ENCODE results near the gene TLCD1.

Gene TLCD1

GRCh38 chr17:28712705-28713415 lies 13.2 kb downstream of the TLCD1 start:
- no peak for DNase-seq (ENCODE audit: low spot score)

GRCh38 chr17:28712032-28712704 lies 13.9 kb downstream of the TLCD1 start:
- no peak for DNase-seq (ENCODE audit: low spot score)

DNA sequence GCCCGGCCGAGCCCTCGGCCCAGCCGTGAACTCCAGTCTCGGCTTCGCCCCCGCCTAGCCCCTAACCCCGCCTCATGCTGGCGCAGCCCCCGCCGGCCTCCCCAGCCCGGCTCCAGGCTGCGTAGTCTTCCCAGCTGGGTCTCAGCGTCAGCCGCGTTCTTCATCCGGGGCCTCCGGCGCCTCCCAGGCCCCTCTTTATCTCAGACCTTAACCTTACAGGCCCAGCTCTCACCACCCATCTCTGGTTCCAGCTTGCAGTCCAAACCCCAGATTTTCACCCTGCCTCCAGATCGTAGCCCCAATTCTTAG lies 14.4 kb downstream of the TLCD1 start, which contains the start of gene PROCA1:
Gene PROCA1, minus strand, starts transcription at position 166 of the 309 bp plus-strand sequence. CDS start 228 bp downstream, outside the sequence.
- no peak for DNase-seq (ENCODE audit: low spot score)

DNA sequence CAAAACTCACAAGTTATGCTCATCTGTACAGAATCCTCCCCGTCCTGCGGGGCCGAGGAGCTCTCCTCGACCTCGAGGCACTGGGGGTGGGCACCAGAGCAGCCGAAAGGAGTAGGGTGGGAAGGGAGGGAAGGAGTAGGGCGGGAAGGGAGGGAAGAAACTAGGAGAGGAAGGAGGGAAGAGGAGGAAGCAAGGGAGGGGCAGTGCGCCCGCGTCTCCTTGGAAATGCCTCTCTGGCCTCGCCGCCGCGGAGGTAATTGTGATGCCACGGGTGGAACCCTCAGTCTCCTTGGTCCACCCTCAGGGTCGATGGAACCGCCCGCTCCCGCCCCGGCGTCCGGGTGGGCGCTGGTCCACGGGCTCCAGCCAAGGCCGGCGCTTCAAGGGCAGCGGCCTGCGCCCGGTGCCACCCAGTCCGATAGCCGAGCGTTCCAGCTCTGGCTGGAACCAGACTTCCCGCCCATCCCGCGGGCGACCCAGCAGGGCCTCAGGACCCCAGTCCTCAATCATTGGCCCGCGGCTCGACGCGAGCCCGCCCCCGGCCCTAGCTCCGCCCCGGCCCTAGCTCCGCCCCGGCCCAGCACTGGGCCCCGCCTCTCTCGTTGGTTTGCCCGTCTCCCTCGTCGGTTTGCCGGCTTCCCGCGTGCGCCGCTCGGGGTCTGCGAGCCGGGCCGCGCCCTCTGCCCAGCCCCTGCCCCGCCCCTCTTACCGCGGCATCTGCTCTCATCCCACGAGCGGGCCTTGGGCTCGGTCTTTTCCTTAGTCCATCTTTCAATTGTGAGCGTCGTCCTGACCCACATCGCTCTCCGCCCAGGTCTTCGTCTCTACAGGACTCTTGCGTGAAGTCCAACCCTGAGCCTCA lies 14.9 kb downstream of the TLCD1 start:
- peak; percentile 75 for DNase-seq (ENCODE audit: low spot score)

DNA sequence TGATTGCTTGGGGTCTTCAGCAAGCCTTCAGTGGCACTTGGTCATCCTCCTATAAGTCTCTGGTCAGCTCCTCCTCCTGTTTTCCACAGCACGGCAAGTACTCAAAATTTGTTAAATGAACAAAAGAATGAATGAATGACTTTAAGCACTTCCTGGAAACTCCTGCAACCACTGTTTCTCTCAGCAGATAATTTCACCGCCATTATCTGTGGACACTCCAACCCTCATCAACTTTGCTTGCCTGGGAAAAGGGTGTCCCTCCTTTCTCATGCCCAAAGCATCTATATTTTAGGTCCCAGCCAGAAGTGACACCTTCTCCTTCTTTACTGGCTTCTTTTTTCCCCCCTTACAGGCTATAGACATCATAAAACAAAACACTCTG lies 18.7 kb downstream of the TLCD1 start:
- no peak for DNase-seq (ENCODE audit: low spot score)

GRCh38 chr17:28706471-28707338 lies 19.3 kb downstream of the TLCD1 start:
- no peak for DNase-seq (ENCODE audit: low spot score)

- DNase-seq (ENCODE audit: low spot score) = no peak
Measured at GRCh38 chr17:28705728-28706334, 20.2 kb downstream of the TLCD1 start.

- DNase-seq (ENCODE audit: low spot score) = no peak
Measured at GRCh38 chr17:28705074-28705659, 20.9 kb downstream of the TLCD1 start.

- DNase-seq (ENCODE audit: low spot score) = no peak
Measured at GRCh38 chr17:28704219-28704858, 21.7 kb downstream of the TLCD1 start.

DNA sequence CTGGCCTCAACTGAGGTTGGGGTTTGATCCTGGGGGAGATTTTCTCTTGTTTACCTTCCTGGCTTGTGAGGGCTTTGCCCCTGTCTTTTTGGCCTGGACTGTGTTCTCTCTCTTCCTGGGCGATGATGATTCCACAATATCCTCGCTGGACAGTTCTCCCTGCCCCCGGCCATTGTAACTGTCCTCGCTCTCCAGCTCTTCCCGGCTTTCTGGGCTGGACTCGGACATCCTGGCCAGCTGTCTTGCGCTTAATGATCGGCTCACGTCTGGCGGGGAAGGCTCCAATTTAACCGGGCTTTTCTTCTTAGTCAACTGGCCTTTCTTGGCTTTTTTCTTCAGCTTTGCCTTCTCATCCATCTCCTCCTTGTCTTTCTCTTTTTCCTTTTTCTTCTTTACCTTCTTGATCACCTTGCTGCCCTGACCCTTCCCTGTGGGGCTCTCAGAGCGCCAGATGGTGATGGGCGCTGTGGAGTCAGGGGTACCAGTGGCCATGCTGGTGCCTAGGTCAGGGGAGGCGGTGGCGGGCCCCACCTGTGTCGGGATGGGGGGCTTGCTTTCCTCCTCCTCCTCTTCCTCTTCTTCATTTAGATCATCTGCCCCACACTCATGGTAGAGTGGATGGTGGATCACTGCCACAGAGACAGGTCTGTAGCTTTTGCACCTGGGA lies 22.3 kb downstream of the TLCD1 start:
- no peak for DNase-seq (ENCODE audit: low spot score)

DNA sequence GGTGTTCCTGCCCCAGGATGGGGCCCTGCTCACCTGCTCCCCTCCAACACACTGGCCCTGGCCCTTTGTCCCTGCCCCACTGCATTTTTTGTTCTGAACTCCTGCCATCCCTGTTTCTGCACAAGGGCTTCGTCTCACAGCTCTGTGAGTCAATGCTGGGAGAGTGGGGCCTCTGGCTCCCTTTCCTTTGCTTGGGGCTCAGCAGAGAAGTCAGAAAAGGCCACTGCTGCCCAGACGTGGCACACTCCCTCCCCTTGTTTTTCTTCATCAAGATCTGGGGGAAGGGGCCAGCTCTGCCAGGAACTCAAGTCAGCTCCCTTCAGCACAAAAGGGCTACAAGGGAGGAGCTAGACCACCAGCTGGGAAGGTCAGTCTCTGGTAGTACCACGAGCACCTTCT lies 23.3 kb downstream of the TLCD1 start:
- no peak for DNase-seq (ENCODE audit: low spot score)

- DNase-seq (ENCODE audit: low spot score) = peak; percentile 92
Measured at GRCh38 chr17:28702026-28702751, 23.8 kb downstream of the TLCD1 start.

DNA sequence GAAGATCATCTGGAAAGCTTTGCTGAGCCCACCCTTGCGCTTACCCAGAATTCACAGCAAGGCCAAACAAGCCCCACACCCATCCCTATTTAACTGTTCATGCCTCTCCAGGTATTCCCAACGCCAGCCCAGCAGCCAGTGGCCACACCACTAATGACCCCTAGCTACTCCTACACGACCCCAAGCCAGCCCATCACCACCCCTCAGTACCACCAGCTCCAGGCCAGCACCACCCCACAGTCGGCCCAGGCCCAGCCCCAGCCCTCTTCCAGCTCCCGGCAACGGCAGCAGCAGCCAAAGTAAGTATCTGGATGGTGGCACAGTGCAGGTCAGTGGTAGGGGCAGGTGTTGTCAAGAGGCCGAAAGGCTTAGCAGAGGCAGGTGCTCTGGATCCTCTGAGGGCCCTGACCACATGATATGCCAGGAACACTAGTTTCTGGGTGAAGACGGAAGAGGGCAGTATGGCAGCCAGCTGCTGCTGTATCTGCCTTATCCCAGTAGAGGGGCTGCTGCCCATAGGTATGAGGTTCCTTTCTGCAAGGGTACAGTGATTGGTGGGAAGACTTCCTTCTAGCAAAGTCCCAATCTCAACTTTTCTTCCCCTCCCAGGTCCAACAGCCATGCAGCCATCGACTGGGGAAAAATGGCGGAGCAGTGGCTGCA lies 25.1 kb downstream of the TLCD1 start:
- DNase-seq (ENCODE audit: low spot score) = no peak

GRCh38 chr17:28700278-28700677 lies 25.8 kb downstream of the TLCD1 start:
- no peak for DNase-seq (ENCODE audit: low spot score)

DNA sequence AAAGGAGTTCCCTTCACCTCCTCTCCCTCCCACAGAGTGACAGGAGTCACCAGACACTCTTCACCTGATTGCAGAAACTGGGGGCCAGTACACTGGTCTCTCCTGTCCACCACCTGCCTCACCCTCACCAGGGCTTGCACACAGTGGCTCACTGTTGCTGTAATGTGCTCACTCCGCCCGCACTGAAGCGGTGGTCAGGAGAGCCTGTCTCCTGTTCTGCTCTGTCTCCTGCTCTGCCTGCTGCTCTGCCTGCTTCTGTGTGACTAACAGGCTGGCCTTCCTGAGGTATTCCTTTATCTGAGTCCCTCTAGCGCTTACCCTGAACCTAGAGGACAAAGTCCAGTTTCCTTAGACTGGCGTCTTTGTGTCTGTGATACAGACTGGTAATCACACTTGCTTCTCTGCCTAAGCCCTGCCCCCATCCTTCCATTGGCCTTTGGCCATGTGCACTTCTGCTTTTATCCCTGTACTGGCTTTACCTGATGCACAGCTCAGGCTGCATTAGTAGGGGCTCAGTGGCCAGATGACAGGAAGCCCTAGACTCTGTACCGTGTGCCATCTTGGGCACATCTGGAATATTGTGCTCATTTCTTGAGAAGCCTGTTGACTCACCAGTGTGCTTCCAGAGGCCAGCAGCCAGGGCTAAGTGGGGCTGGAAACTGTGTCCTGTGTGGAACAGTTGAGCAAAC lies 27.6 kb downstream of the TLCD1 start:
- DNase-seq (ENCODE audit: low spot score) = no peak

- peak; percentile 36 for DNase-seq (ENCODE audit: low spot score)
Measured at GRCh38 chr17:28693869-28694268, 32.2 kb downstream of the TLCD1 start.

GRCh38 chr17:28689011-28689410 lies 37.0 kb downstream of the TLCD1 start:
- no peak for DNase-seq (ENCODE audit: low spot score)

DNA sequence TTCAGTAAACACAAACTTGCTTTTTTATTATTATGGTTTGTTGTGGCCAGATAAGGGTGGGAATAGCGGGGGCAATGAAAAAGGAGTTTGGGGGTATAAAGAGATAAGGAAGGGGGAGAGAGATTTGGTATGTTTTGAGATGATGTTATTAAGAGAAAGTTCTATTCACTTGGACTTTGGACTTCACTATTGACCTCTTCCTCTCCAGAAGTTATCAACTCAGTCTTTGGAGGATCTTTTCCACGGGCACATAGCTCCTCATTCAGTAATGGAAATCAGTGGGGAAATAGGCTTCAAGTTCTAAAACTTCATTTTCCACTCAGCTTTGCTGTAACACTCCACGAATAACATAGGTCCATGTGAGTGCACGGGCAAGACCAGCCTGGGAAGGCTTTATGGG lies 37.6 kb downstream of the TLCD1 start:
- DNase-seq (ENCODE audit: low spot score) = no peak
